Stimulated activated CD4-positive, alpha-beta T cell treated with anti-CD3 and anti-CD28 coated beads, Interleukin-12 subunit alpha, Interleukin-12 subunit beta, amount 100 ng/mL, for 4 hours (primary cell): ENCODE results near the gene SPPL2C.

Experiments used
- DNase-seq: peaks from one replicate; pipeline ENCODE4 v3.0.0-alpha.2; 2020

Gene SPPL2C

GRCh38 chr17:45833920-45834319 lies 10.8 kb upstream of the SPPL2C start:
- DNase-seq = no peak

GRCh38 chr17:45834471-45835396 lies 9.9 kb upstream of the SPPL2C start:
- DNase-seq = no peak

GRCh38 chr17:45835481-45835880 lies 9.2 kb upstream of the SPPL2C start:
- no peak for DNase-seq

- DNase-seq = no peak
Observed at GRCh38 chr17:45836047-45837044, 8.3 kb upstream of the SPPL2C start.

GRCh38 chr17:45837187-45837586 lies 7.5 kb upstream of the SPPL2C start:
- no peak for DNase-seq

- DNase-seq = no peak
Observed at GRCh38 chr17:45837603-45838002, 7.1 kb upstream of the SPPL2C start.

- no peak for DNase-seq
Observed at GRCh38 chr17:45838751-45839295, 5.9 kb upstream of the SPPL2C start.

GRCh38 chr17:45839442-45839841 lies 5.2 kb upstream of the SPPL2C start:
- no peak for DNase-seq

- DNase-seq = no peak
Observed at GRCh38 chr17:45841186-45841585, 3.5 kb upstream of the SPPL2C start.

- DNase-seq = no peak
Observed at GRCh38 chr17:45841883-45842525, 2.7 kb upstream of the SPPL2C start.

GRCh38 chr17:45843722-45844121 lies 959 bp upstream of the SPPL2C start:
- DNase-seq = no peak

- no peak for DNase-seq
Observed at GRCh38 chr17:45845376-45846185, 900 bp downstream of the SPPL2C start.

- DNase-seq = no peak
Observed at GRCh38 chr17:45846223-45846622, 1.5 kb downstream of the SPPL2C start.

- no peak for DNase-seq
Observed at GRCh38 chr17:45846646-45847045, 2.0 kb downstream of the SPPL2C start.

GRCh38 chr17:45847101-45847500 lies 2.4 kb downstream of the SPPL2C start:
- DNase-seq = no peak

- no peak for DNase-seq
Observed at GRCh38 chr17:45847747-45848146, 3.1 kb downstream of the SPPL2C start.

GRCh38 chr17:45848405-45848804 lies 3.7 kb downstream of the SPPL2C start:
- no peak for DNase-seq

- no peak for DNase-seq
Observed at GRCh38 chr17:45848868-45849535, 4.3 kb downstream of the SPPL2C start.

- DNase-seq = no peak
Observed at GRCh38 chr17:45849536-45849990, 4.9 kb downstream of the SPPL2C start.

- no peak for DNase-seq
Observed at GRCh38 chr17:45850011-45850410, 5.3 kb downstream of the SPPL2C start.

GRCh38 chr17:45850468-45850867 lies 5.8 kb downstream of the SPPL2C start:
- DNase-seq = no peak
